Stimulated activated CD4-positive, alpha-beta T cell treated with anti-CD3 and anti-CD28 coated beads, Interleukin-12 subunit alpha, Interleukin-12 subunit beta, amount 100 ng/mL, for 48 hours (primary cell): ENCODE measurements around the gene CT45A10.
"Not testable (repeated sequence)": the region's sequence is repeated elsewhere in the genome, so short reads cannot be mapped to it uniquely, and the experiment has no call there.

Source experiments
- DNase-seq, 3 donors: peaks; one replicate each; pipeline ENCODE4 v3.0.0-alpha.2; 2020; ENCODE audit warnings: low read depth in 2 of 3, low spot score in 1 of 3

CT45A10 gene, protein sequence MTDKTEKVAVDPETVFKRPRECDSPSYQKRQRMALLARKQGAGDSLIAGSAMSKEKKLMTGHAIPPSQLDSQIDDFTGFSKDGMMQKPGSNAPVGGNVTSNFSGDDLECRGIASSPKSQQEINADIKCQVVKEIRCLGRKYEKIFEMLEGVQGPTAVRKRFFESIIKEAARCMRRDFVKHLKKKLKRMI

DNA sequence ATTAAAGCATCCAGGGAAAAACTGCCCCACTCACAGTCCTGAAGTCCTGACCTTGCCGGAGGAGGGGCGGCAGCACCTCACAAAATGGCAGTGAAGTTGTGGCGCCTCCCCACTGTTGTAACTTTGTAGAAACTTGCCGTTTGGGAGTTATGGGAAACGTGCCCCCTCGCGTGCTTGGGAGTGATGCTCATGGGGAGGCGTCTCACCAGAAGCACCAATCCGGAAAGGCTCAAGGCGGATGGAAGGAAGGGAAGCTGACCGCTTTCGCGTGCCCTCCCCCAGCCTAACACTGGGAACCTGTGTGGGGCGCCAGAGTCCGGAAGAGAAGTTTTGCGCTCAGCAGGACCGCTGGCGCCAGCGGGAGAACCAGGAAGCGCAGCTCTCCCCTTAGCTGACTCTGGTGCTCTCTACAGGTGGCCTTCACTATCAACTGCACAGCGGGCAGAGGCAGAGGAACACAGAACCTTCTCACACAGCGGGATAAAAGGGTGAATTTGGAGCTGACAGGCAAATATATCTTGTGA lies at the start of gene CT45A10, which contains the start of gene SAGE1:
CT45A10 (minus strand) TSS at position 151 of the 524 bp plus-strand sequence. CDS start 8,100 bp downstream, outside the sequence.
SAGE1 (plus strand) TSS at position 423 of the 524 bp plus-strand sequence. CDS start 2,527 bp downstream, outside the sequence.
- no peak for DNase-seq

DNA sequence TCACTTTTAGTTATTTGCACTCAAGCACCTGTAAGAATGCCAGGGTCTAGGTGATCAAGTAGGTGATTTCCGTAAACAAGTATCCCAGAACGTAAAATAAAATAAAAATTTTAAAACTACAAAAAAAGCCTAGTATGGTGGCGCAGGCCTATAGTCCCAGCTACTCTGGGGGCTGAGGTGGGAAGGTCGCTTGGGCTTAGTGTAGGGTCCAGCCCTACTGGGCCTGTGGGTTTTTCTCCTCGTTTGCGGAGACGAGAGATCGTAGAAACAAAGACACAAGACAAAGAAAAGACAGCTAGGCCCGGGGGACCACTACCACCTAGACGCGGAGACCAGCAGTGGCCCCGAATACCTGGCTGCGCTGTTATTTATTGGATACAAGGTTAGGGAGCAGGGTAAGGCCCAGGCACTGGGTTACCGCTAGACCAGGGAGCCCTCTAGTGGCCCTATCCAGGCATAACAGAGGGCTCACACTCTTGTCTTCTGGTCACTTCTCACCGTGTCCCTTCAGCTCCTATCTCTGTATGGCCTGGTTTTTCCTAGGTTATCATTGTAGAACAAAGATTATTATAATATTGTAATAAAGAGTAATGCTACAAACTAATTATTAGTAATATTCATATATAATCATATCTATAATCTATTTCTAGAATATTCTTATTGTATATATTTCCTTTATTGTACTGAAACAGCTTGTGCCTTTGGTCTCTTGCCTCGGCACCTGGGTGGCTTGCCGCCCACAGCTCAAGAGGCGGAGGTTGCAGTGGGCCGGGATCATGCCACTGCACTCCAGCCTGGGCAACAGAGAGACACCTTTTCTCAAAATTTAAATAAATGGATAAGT lies 38.6 kb upstream of the CT45A10 start:
- peak; percentile 9 to 40 (median 13) for DNase-seq

DNA sequence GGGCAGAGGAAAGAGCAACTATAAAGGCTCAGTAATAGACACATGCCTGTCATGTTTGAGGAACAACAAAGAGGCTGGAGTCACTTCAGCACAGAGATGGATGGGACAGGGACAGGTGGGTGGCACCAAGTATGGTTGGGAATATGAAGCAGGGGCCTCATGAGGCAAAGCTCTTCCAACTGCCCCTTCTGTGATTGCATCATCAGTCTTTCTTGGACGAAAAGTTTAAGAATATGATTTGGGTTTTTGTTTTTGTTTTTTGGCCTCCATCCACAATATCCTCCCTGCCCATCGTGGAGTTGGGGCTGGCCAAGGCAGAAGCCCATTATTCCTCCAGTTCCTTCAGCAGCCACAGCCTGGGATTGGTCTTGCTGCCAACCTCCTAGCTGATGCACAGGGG lies 34.7 kb upstream of the CT45A10 start:
- DNase-seq: no peak

DNA sequence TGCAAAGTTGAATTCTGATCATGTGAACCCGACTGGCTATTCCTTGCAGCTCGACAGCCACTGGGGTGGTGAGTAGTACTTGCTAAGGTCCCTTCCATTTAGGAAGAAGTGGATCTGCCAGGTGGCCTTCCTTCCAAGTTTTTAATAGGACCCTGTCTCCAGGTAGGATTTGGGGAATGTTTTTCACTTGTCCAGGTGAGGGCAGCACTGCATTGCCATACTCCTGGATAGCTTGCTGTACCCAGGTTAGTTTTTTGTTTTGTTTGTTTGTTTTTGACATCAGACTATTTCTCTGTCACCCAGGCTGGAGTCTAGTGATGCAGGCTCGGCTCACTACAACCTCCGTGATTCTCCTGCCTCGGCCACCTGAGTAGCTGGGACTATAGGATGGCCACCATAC lies 30.1 kb upstream of the CT45A10 start:
- no peak for DNase-seq

DNA sequence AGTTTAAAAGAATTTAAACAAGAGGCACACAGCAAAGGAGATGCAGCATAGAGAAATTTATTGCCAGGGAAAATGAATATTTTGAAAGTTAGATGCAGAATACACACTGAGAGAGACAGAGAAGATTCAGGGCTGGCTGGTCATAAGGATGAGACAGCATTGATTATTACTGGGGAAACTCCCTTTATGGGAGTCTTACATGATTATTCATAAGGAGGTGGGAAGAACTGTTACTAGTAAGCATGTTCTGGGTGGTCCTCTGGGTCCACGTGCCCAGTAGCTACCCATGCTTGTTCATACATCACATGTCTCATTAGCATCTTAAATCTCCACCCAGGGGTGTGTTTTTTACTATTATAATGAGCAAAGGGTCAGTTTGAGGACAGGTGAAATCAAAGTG lies 27.3 kb upstream of the CT45A10 start:
- DNase-seq: not testable (repeated sequence)

DNA sequence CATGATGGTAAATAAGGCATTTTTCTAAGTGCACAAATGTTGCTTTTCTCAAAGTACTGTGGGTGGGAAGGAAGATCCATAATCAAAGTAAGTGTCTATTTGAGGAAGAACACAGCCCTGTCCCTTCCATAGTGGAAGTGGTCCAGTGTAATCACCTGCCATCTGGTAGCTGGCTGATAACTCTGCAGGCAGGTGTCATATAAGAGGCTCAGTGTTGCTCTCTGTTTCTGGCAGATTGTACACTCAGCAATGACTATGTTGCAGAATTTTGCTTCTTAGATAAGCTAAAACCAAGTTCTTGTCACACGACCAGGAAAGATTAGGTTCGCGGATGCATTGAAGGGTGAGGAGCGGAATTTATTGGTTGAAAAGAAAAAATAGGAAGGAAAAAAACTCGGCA lies 21.2 kb upstream of the CT45A10 start:
- no peak for DNase-seq

DNA sequence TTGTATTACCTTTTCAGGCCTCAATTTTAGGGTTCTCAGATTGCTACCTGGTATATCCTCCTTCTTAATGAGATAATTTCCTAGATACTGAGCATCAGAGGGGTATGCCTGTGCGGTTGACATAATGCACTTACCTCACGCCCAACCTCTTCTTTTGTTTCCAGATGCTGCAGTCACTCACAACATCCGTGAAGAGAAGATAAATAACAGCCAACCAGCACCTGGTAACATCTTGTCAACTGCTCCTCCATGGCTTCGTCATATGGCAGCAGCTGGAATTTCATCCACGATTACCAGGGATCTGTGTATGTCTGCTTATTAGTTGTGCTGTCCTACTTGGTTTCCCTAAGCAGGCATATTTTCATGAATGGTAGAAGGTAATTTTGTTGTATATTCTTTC lies 17.0 kb upstream of the CT45A10 start:
- DNase-seq: no peak

DNA sequence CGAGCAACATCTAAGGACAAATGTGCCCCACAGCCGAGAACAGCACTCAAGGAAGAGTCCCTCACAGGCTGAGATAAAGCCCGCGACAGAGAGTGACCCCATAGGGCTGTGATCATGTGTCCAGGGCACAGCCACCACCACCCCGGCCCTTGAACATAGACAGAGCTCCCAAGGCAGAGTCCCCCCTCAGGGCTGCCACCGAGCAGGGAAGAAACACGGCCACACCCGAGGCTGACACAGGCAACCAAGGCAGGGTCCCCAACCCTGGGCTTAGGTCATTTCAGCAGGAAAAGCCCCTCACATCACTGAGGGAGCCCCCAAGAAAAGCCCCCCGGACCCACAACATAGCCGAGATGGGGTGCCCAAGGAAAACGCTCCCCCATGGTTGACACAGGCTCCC lies 463 bp downstream of the CT45A10 start:
- no peak for DNase-seq

DNA sequence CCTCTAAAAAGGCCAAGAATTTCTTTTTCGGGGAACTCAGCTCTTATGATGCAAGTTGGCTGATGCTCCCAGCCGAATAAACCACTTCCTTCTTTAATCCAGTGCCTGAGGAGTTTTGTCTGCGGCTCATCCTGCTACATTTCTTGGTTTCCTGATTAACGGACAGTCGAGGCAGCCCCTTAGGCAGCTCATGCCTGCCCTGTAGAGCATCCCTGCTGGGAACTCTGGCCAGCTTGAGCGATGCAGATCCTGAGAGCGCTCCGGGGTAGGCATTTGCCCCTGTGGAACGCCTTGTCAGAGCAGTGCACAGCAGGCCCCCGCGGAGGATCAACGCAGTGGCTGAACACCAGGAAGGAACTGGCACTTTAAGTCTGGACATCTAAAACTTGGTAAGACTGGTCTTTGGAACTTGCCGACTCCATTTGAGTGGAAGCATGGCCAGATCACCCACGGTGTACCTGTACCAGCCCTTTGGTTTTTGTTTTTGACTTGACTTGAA lies 3.1 kb downstream of the CT45A10 start:
- no peak for DNase-seq

DNA sequence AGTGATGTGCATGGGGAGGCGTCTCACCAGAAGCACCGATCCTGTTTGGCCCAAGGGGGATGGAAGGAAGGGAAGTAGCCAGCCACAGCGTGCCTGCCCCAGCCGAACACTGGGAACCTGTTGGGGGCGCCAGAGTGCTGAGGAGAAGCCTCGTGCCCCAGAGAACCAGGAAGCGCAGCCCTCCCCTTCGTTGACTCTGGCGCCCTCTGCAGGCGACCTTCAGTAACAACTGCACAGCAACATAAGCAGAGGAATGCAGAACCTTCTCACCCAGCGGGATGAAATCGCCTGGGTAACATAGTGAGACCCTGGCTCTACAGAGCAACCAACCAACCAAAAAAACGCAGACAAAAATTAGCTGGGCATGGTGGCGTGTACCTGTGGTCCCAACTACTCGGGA lies 4.3 kb downstream of the CT45A10 start:
- DNase-seq: peak; percentile 22 to 48 (median 33)

DNA sequence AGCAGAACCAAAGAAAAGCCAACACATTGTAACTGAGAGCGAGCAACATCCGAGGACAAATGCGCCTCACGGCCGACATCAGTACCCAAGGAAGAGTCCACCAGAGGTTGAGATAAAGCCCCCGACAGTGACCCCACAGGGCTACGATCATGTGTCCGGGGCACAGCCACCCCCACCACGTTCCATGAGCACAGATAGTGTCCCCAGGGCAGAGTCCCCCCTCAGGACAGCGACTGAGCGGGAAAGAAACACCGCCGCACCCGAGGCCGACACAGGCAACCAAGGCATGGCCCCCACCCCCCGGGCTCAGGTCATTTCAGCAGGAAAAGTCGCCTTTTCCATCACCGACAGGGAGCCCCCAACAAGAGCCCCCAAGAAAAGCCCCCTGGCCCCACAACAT lies 5.0 kb downstream of the CT45A10 start:
- not testable (repeated sequence) for DNase-seq

DNA sequence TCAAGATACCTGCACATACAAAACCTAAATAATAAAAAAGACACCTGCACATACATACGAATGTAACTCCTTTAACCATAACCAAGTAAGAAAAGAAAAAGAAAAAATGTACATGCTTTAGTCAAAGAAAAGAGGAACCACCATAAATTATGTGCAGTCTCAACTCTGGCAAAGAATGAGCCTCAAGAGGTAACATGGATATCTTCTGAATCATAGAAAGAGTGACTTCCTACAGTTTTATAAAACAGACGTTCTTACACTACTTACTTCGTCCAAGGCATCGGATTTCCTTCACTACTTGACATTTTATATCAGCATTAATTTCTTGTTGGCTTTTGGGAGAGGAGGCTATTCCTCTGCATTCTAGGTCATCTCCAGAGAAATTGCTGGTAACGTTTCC lies 10.5 kb downstream of the CT45A10 start:
- DNase-seq: not testable (repeated sequence)

DNA sequence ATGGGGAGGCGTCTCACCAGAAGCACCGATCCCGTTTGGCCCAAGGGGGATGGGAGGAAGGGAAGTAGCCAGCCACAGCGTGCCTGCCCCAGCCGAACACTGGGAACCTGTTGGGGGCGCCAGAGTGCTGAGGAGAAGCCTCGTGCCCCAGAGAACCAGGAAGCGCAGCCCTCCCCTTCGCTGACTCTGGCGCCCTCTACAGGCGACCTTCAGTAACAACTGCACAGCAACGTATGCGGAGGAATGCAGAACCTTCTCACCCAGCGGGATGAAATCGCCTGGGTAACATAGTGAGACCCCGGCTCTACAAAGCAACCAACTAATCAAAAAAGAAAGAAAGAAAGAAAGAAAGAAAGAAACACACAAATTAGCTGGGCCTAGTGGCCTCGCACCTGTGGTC lies 21.5 kb downstream of the CT45A10 start, which contains the start of gene CT45A9:
CT45A9 (minus strand) TSS at position 101 of the 400 bp plus-strand sequence. CDS start 3,751 bp downstream, outside the sequence.
- DNase-seq: not testable (repeated sequence)

DNA sequence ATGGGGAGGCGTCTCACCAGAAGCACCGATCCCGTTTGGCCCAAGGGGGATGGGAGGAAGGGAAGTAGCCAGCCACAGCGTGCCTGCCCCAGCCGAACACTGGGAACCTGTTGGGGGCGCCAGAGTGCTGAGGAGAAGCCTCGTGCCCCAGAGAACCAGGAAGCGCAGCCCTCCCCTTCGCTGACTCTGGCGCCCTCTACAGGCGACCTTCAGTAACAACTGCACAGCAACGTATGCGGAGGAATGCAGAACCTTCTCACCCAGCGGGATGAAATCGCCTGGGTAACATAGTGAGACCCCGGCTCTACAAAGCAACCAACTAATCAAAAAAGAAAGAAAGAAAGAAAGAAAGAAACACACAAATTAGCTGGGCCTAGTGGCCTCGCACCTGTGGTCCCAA lies 38.8 kb downstream of the CT45A10 start, which contains the start of gene CT45A8:
CT45A8 (minus strand) TSS at position 101 of the 400 bp plus-strand sequence. CDS start 3,755 bp downstream, outside the sequence.
- not testable (repeated sequence) for DNase-seq

DNA sequence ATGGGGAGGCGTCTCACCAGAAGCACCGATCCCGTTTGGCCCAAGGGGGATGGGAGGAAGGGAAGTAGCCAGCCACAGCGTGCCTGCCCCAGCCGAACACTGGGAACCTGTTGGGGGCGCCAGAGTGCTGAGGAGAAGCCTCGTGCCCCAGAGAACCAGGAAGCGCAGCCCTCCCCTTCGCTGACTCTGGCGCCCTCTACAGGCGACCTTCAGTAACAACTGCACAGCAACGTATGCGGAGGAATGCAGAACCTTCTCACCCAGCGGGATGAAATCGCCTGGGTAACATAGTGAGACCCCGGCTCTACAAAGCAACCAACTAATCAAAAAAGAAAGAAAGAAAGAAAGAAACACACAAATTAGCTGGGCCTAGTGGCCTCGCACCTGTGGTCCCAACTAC lies 56.1 kb downstream of the CT45A10 start, which contains the start of gene CT45A7:
CT45A7 (minus strand) TSS at position 101 of the 400 bp plus-strand sequence. CDS start 3,747 bp downstream, outside the sequence.
- DNase-seq: not testable (repeated sequence)
